SU-DHL-6 (cell line): ENCODE data around the gene LRRC14B.

ENCODE experiments used
- CTCF ChIP-seq: fragments of 200-600 bp; sonication (generic); IDR thresholded peaks from one replicate; pipeline ENCODE4 v1.5.1; 2017; ENCODE audit warnings: antibody characterized with exemption, mild to moderate bottlenecking, low read length, moderate library complexity; ENCODE audit not compliant: insufficient read depth, poor library complexity, severe bottlenecking
- EZH2phosphoT487 ChIP-seq: fragments of 200-600 bp; sonication (generic), shearing (Covaris generic); conservative IDR thresholded peaks from 2 replicates; pipeline ENCODE4 v1.6.1; 2018; ENCODE audit warnings: mild to moderate bottlenecking, antibody characterized with exemption, low read length, moderate library complexity, mixed read lengths

- TF ChIP-seq CTCF (no peak), EZH2phosphoT487 (no peak)
Measured at GRCh38 chr5:159448-160172, 31.7 kb upstream of the LRRC14B start.
